HG03108 (cell line): ENCODE measurements around the gene CBFA2T2.

Experiments
- ATAC-seq: cut with Tn5 transposase; IDR thresholded peaks from one replicate; pipeline ENCODE4 v1.9.1; 2021; ENCODE audit warnings: moderate library complexity; ENCODE audit not compliant: unreplicated experiment

The CBFA2T2 gene

DNA sequence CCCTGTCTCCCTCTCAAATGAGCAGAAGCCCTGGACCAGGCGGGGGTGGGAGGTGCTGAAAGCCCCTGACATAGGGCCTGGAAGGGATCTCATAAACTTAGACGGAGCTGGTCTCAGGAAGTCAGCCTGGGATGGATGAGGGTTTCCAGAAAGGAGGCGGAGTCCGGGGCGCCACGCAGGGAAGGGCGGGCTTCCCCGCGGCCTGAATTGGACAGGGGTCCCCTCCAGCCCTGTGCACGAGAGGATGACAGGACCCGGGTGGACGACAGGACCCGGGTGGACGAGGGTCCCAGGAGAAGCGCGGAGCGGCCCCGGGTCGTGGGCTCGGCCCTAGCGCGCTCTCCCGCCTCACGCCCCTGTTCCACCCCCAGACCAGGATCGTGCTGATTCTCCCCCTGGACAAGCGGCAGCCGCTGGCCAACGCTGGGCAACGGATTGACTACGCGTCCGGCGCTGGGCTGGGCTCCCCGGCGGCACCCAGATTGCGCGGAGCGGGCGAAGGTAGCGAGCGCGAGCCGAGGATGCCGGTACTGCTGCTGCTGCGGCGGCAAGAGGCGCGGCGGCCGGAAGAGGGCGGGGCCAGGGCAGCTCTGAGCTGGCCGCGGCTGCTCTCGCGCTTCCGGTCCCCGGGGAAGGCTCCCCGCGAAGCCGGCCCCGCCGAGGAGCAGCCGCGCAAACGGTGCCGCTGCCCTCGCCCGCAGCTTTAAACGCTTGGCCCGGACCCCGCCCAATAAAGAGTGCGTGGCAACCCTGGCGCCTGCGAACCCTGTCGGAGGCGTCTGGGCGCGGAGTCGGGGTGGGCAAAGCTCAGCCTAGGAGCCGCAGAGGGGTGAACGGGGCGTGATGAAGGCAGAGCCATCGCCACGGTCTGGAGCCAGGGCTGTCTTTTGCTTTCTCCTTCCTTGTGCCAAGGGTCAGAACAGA lies 173.5 kb downstream of the CBFA2T2 start:
- peak; percentile 36 for ATAC-seq

DNA sequence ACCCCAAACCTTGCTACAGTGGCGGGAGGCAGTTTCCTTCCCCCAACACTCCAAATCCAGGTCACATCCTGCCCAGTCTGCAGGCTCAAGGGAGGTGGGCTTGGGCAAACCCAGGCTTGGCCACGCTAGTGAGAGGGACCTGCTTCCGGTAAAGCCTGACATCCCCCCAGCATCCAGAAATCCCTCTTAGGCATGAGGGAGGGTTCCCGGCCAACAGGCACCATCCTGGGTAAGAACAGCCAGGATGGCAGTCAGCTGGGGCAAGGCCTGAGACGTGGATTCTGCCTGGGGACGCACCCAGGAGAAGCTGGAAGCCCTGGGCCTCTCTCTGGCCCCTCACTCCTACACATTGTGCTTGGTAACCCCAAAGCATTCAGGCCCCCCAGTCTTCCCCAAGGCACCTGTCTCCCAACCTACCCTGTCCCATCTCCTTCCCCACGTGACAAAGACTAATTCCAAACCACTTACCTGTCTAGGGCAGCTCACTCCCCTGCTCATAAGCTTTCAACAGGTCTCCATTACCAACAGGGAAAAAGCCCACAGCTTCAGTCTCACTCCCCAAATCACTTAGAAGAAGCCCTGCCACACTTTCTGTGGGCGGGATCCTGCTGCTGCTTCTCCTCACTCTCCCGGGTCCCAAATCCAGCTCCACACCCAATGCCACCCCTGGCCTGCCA lies 174.3 kb downstream of the CBFA2T2 start:
- no peak for ATAC-seq

DNA sequence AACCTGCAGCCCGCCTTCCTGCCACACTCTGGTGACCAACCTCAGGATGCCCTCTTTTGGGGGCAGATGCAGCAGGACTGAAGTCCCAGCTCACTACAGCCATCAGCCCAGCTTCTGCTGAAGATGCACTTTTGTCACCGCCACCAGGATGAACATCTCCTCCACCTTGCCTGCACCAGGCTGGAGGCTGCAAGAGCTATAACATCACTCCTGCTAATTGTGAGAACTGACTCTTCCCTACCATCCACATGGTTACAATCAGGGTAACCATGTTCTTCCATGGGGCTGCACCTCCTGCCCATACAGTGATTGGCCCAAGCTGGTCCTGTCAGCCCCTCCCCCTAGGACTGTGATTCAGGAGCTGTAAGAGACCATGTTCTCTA lies 174.9 kb downstream of the CBFA2T2 start:
- no peak for ATAC-seq

DNA sequence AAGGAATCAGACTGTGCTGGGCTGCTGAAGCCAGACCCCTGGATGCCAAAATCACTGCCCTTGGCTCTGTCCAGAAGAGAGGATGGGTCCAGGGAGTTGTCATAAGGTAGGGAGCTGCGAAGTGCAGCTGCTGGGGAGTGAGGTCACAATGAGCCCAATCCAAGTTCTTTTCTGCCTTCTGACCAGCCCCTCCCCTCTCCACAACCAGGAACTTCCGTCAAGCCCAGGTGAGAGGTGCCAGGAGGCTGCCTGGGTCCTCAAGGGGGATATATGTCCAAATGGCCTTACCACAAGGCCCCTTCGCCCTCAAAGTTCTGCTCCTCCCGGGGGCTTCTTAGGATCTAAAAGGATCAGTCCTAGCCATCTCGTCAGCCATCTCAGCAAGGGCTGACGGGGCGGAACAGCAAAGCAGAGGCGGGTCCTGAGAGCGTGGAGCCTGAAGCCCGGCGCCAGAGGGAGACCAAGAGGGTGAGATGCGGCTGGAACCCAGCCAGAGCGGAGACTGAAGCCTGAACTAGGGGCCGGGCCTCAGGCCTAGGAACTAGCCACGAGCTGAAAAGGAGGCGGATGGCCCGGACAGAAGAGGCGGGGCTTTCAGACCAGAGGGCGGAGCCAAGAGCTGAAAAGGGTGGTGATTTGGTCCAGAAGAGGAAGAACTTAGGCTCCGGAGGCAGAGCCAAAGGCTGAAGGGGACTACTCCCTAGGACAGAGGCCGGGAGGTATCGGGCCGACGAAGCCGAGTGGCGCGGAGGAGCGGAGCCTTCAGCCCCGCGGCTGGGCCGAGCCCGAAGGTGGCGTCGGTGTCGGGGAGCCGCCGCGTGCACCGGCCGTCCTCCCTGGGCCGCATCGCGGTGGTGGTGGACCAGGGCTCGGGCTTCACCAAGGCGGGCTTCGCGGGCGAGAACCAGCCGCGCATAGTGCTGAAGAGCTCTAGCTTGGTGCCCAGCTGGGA lies 176.7 kb downstream of the CBFA2T2 start, which contains the start of gene ACTL10:
ACTL10 (plus strand) TSS at position 651 of the 952 bp plus-strand sequence. CDS start 555 bp downstream, outside the sequence.
- ATAC-seq: peak; percentile 61

DNA sequence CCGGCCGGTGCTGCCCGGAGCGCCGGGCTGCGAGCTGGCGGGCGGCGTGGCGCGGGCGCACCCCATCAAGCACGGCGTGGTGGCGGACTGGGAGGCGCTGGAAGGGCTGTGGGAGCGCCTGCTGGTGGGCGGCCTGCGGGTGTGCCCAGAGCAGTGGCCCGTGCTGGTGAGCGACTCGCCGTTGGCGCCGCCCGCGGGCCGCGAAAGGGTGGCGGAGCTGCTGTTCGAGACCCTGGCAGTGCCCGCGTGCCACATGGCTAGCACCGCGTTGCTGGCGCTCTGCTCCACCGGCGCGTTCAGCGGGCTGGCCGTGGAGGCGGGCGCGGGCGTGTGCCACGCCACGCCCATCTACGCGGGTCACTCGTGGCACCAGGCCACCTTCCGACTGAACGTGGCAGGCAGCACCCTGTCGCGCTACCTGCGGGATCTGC lies 177.4 kb downstream of the CBFA2T2 start:
- peak; percentile 3 for ATAC-seq

DNA sequence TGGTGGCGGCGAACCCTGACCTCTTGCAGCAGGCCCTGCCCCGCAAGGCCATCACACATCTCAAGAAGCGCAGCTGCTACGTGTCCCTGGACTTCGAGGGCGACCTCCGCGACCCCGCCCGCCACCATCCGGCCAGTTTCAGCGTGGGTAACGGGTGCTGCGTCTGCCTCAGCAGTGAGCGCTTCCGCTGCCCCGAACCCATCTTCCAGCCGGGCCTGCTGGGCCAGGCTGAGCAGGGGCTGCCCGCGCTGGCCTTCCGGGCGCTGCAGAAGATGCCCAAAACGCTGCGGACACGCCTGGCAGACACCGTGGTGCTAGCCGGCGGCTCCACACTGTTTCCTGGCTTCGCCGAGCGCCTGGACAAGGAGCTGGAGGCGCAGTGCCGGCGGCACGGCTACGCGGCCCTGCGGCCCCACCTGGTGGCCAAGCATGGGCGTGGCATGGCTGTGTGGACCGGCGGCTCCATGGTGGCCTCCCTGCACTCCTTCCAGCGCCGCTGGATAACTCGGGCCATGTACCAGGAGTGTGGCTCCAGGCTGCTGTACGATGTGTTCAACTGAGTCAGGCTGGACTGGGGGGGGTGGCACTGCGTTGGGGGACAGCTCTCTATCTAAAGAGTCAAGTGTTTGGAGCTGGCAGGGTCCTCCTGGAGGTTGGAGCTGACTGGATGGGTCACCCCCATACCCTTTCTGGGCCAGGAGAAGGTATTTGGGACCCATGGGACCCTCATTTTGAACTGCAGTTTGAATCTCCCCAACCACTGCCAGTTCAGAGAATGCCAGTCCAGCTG lies 178.0 kb downstream of the CBFA2T2 start:
- ATAC-seq: peak; percentile 31

DNA sequence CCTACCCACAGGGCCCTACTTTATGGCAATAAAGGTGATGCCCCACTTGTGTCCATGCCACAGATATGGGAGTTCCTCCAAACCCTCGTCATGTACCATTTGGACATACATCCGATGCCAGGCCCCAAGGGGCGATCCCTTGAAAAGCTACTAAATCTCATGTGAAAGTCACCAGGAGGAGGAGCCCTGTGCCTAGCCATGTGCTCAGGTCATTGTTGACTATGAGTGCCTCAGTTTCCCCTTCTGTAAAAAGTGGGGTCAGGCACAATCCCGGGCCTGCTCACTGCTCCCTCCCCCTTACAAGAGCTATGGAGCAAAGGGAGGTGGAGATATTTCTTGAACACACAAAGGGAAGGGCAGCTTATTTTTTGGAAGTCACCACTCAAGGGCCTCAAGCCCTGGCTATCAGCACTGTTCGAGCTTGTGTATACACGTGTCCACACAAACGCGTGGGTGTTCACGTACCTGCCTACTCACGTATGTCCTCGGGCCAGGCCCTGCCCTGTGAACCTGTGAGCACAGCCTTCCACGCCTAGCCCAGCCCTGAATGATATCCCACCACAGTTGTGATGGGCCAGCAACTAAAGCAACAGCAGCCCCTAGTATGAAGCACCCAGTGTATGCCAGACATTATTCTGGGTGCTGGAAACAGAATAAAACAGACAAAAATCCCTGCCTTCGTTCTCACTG lies 178.7 kb downstream of the CBFA2T2 start:
- no peak for ATAC-seq

DNA sequence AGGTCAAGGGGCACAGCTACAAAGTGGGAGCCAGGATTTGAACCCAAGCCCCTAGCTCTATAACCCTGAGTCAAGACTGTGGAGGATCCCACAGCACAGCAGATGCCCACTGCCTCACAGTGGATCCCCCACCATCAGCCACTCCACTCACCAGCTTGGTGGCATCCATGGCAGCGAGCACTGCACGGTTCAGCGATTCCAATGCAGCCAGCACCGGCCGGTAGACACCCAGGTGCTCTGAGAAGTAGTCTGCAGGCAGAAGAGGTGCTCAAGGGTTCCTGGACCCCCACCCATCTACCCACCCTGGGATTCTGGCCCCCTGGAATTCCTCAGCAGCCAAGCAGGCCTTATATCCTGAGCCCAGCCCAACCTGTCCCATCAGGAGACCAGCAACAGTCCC lies 179.3 kb downstream of the CBFA2T2 start:
- no peak for ATAC-seq

DNA sequence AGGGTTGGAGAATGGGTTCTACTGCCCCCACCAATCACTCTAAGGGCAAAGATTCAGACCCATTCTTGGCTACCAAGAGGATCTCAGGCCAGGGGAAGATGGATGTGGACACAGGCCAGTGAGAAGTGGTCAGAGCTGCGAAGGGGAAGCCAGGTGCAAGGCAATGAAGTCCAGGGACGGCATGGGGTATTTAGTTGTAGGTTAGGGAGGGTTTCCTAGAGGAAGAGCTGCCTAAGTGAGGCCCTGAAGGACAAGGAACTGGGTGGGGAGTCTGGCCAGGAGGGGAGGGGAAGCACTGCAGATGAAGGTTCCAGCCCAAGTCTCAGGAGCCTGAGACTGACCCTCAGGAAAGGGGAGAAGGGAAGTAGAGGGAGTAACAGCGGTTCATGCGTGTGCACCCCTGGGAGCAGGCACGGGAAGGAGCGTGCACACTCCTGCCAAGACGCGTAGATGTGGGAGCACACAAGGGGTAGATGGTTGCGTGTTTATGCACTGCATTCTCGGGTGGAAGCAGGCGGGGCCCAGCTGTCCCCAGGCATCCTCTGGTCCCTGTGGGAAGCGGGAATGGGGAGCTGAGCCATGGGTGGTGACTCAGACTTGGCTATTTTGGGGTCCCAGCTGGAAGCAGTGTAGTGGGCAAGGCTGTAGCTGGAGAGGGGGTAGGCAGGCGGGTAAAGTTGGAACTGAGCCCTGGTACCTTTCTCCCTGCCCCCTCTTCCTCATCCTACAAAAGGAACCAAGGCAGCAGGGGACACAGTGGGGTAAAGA lies 180.2 kb downstream of the CBFA2T2 start:
- no peak for ATAC-seq

DNA sequence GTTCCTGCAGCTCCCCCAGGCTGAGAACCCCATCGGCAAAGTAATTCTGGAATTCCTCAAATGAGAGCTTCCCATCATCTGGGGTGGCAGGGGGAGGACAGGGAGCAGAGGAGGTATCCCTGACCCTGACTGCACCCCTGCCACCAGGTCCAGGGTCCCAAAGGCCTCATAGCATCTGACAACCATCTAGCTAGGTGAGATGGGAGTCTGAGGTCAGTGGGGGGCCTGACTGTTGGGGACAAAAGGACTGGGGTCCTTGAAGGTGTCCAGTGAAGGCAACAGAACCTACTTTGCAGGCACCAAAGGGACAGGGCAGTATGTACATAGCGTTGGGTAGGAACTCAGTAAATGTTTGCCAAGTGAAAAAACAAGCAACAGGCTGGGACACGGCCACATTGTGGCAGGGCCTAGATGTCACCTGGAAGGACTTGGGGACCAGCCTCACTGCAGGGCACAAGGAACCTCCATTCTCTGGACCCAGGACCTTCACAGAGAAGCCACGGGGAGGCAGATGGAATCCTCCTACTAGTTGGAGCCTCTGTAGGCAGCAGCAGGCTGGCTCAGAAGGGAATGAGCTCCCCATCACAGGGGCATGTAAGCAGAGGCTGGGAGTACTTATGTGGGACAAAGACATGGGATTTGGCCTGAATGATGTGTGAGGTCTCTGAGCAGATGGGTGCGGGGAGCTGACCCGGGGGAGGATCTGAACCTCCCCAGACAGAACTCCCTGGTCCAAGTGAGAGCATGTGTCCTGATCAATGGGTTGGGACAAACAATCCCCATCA lies 181.0 kb downstream of the CBFA2T2 start:
- ATAC-seq: no peak

DNA sequence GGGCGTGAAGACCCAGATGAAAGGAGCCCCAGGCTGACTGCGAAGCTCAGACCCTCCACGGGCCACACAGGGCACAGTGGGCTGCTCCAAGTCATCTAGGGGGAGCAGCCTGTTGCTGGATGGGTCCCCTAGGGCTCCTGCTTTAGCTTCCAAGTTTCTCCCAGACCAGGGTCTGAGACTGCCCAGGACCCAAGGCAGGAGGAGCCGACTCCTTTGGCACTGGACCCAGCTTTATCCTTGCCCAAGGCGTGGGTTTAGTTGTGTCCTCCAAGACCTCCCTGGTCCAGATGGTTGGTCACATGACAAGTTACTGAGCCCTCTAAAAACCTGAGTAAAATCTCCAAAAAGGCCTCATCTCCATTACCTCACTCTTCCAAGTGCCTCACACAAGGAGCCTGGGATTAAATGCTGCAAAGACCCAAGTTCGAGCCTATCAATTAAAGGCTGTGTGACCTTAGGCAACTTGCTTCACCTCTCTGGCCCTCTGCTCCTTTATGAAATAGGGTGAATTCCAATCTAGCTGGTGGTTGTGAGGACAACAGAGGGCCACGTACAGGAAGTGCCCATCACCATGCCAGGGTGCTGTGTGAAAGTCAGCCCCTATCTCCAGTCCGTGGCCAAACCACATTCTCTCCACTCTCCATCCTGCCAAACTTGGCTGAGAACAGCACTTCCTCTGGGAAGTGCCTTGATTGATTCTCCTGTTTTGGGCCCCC lies 181.8 kb downstream of the CBFA2T2 start:
- ATAC-seq: no peak

DNA sequence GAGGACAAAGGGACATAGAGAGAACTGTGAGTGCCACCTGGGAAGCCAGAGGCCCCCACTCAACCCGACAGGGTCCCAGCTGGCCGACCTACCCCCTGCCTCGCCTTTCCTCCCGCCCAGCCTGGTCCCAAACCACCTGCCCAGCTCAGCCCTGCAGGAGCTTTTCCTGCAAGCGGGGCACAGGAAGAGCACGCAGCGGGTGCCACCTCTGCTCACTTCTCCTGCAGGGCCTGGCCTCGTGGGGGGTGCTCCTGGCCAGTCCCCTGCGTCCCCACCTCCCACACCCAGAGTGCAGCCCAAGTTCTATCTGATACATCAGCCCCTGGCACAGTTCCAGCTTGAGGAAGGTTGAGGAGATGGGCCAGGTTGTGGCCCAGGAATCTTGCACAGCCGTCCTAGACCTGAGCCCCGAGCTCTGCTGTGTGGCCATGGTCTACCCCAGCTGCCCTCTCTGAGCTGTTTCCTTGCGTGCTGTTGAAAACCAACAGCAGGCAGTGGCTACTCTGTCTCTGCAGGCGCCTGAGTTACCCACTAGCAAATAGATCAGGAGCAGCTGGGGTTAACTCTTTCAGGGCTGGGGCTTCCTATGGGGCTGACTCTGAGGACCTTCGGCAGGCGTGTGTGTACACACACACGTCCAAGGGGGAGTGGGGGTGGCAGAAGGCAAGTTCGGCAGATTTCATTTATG lies 182.7 kb downstream of the CBFA2T2 start:
- ATAC-seq: no peak

DNA sequence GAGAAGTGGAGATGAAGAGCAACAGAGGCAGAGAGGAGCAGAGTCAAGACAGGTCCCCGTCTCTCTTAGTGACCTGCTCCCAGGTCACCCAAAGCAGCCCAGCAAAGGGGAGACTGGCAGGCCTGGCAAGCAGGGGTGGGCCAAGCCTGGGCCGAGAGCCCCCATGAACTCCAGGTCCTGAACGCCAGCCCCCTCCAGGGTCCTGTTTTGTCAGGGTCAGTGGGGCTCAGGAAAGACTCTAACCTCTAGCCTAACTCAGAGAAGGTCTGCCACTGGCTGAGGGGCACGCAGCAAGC lies 183.2 kb downstream of the CBFA2T2 start:
- no peak for ATAC-seq

DNA sequence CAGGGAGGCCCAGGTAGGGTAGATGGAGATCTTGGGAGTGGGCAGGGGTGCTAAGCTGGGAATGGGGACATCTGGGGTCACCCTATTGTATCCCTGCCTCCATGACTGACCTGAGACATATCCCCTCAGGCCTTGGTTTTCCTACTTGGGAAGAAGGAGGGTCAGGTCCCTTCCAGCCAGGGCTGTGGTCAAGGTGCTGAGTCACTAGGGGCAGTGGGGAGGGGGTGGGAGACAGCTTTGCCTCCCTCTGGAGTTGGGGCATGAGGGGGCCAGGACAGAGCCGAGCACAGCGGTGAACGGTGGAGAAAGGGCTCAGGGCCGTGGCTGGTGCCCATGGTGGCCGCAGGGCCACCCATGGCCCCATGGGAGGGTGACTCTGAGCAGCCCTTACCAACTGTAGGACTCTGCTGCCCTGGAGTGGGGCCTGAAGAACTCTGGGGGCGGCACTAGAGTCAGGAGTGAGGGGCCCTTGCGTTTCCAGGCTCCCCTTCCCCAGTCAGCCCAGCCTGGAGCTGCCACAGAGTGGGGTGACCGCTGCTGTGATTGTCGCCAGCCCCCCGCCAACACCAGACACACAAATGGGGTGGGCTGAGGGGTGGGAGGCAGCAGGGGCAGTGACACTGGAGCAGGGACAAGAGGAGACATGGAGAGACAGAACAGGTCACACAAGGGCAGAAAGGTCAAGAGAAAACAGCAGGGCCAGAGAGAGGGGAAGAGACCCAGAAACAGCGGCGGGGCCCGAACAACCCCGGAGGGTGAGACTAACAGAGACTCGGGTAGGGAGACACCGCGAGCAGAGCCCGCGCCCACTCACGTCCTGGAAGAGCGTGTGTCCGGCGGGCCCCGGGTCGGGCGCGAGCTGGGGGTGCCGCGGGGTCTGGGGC lies 183.8 kb downstream of the CBFA2T2 start:
- ATAC-seq: no peak

DNA sequence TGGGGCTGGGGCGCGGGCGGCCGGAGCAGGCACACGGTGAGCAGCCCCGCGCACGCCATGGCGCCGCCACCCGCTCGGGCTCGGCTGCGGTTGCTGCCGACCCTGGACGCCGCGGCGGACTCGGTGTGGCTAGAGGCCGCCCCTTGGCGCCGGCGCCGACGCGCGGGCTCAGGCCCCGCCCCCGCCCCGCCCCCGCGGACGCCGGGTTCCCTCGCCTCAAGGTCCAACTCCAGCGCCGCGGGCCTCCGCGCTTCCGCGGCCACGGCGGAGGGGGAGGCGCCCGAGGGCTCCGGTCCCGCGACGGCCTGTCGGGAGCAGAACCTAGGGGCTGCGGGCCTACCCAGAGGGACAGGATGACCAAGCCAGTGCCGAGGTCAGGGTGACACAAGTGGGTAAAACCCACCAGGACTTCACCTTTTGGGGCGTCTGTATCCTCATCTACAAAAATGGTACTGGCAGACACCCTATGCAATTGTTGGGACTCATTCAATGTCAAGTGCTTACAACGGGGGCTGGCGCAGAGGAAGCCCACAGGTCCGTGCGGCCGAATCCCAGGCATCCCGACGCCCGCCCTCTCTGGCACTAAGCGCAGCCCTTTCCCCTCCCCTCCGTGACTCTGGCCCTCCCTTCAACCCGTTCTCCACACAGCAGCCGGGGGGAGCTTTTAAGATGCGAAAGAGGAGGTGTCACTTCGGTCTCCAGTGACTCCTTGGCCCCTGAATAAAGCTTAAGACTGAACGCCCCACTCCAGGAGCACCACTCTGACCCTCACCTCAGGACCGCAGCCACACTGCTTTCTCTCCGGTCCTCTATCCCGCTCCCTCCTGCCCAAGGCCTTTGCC lies 184.6 kb downstream of the CBFA2T2 start, which contains the start of gene NECAB3:
NECAB3 (minus strand) TSS at position 135 of the 842 bp plus-strand sequence; CDS start at position 59, 76 bp downstream.
- ATAC-seq: peak; percentile 65
